IMR-90 (cell line): ENCODE results near the gene GRK5. TPM values are rescaled to one million over a fixed set of nuclear protein-coding genes. Genes with fewer than 3 reads are reported as not detected.

ENCODE experiments used
- ATAC-seq: fragments of 200-7000 bp; cut with Tn5 transposase; 2 replicates; pipeline ENCODE4 v1.9.1; 2020; ENCODE audit warnings: low read depth, mild to moderate bottlenecking, moderate library complexity
- BruUV-seq: library from RNA; stranded (reverse); fragments of 400-500 nt; replicated peaks from 2 replicates; lab custom pipeline; 2021; lab: Mats Ljungman, UMichigan
- CTCF ChIA-PET: fragments of 300-600 bp; formaldehyde crosslinking; extraction: SDS; loops from one replicate; lab custom pipeline; 2021; ENCODE audit warnings: antibody characterized with exemption; lab: Yijun Ruan, JAX
- POLR2A ChIA-PET: fragments of 300-600 bp; sonication (Branson Sonifier 250); formaldehyde crosslinking; loops from one replicate; lab custom pipeline; 2022; ENCODE audit warnings: antibody characterized with exemption; ENCODE audit not compliant: unreplicated experiment; lab: Charles Lee
- DNase-seq: peaks from one replicate; pipeline ENCODE4 v3.0.0; 2013
- H2AFZ ChIP-seq: replicated peaks from 2 replicates; pipeline ENCODE3; 2013; ENCODE audit warnings: low read length, mild to moderate bottlenecking; ENCODE audit not compliant: poor library complexity
- H2AK5ac ChIP-seq: 2 replicates; pipeline ENCODE4 v1.6.1; 2013; ENCODE audit warnings: low read depth, low read length, inconsistent platforms
- H2AK9ac ChIP-seq: replicated peaks from 2 replicates; pipeline ENCODE3; 2013; ENCODE audit warnings: mild to moderate bottlenecking, low read depth, low read length, moderate library complexity; ENCODE audit not compliant: poor library complexity
- H2BK120ac ChIP-seq: 2 replicates; pipeline ENCODE4 v1.6.1; 2013; ENCODE audit warnings: low read depth, low read length, inconsistent platforms
- H2BK15ac ChIP-seq: 3 replicates; pipeline ENCODE4 v1.6.1; 2013; ENCODE audit warnings: low read depth, low read length, inconsistent platforms
- H2BK20ac ChIP-seq: 2 replicates; pipeline ENCODE4 v1.6.1; 2013; ENCODE audit warnings: low read depth, mild to moderate bottlenecking, inconsistent platforms, low read length, moderate library complexity
- H2BK5ac ChIP-seq: 2 replicates; pipeline ENCODE4 v1.6.1; 2013; ENCODE audit warnings: mild to moderate bottlenecking, low read depth, low read length, inconsistent platforms; ENCODE audit not compliant: poor library complexity, severe bottlenecking
- H3K14ac ChIP-seq: replicated peaks from 2 replicates; pipeline ENCODE4 v1.6.1; 2013; ENCODE audit warnings: low read depth, low read length, inconsistent platforms
- H3K18ac ChIP-seq: 2 replicates; pipeline ENCODE4 v1.6.1; 2013; ENCODE audit warnings: low read depth, low read length, control low read depth
- H3K23ac ChIP-seq: 2 replicates; pipeline ENCODE4 v1.6.1; 2013; ENCODE audit warnings: low read depth, low read length, inconsistent platforms
- H3K27ac ChIP-seq: 2 replicates; pipeline ENCODE4 v1.5.1; 2013; ENCODE audit warnings: mild to moderate bottlenecking, control low read depth, low read length; ENCODE audit not compliant: insufficient read depth
- H3K27me3 ChIP-seq: 2 replicates; pipeline ENCODE4 v1.6.1; 2013; ENCODE audit warnings: low read length; ENCODE audit not compliant: control insufficient read depth, insufficient read depth
- H3K36me3 ChIP-seq: 2 replicates; pipeline ENCODE4 v1.6.1; 2013; ENCODE audit warnings: low read length, mixed read lengths; ENCODE audit not compliant: control insufficient read depth, insufficient read depth
- H3K4ac ChIP-seq: 2 replicates; pipeline ENCODE4 v1.6.1; 2013; ENCODE audit warnings: low read depth, low read length, inconsistent platforms
- H3K4me1 ChIP-seq: 2 replicates; pipeline ENCODE4 v1.6.1; 2013; ENCODE audit warnings: low read length, mixed read lengths; ENCODE audit not compliant: control insufficient read depth, insufficient read depth
- H3K4me2 ChIP-seq: 2 replicates; pipeline ENCODE4 v1.6.1; 2013; ENCODE audit warnings: low read depth, mild to moderate bottlenecking, control low read depth, low read length, moderate library complexity
- H3K4me3 ChIP-seq: 2 replicates; pipeline ENCODE4 v1.5.1; 2013; ENCODE audit warnings: low read depth, mild to moderate bottlenecking, control low read depth, low read length, moderate library complexity; ENCODE audit not compliant: insufficient read depth
- H3K56ac ChIP-seq: 2 replicates; pipeline ENCODE4 v1.6.1; 2013; ENCODE audit warnings: low read length, inconsistent platforms; ENCODE audit not compliant: insufficient read depth; ENCODE audit errors: extremely low read depth
- H3K79me1 ChIP-seq, 2 experiments: 2 replicates each; pipeline ENCODE4 v1.6.1; 2013; ENCODE audit warnings: low read length in 2 of 2, inconsistent platforms in 1 of 2, low read depth in 1 of 2
- H3K9ac ChIP-seq: 2 replicates; pipeline ENCODE4 v1.6.1; 2013; ENCODE audit warnings: low read depth, low read length, control low read depth
- H3K9me1 ChIP-seq: 2 replicates; pipeline ENCODE4 v1.6.1; 2013; ENCODE audit warnings: low read length, inconsistent platforms; ENCODE audit not compliant: insufficient read depth
- H3K9me3 ChIP-seq: 2 replicates; pipeline ENCODE4 v1.6.1; 2013; ENCODE audit warnings: low read length; ENCODE audit not compliant: control insufficient read depth, insufficient read depth
- H4K20me1 ChIP-seq: 2 replicates; pipeline ENCODE4 v1.6.1; 2013; ENCODE audit warnings: low read length, inconsistent platforms; ENCODE audit not compliant: insufficient read depth
- H4K5ac ChIP-seq: 2 replicates; pipeline ENCODE4 v1.6.1; 2013; ENCODE audit warnings: mild to moderate bottlenecking, low read depth, low read length, control low read depth
- H4K8ac ChIP-seq, 2 experiments: 2 replicates each; pipeline ENCODE4 v1.6.1; 2013; ENCODE audit warnings: low read depth in 2 of 2, low read length in 2 of 2, control low read depth in 1 of 2, inconsistent platforms in 1 of 2
- H4K91ac ChIP-seq: 2 replicates; pipeline ENCODE4 v1.6.1; 2013; ENCODE audit warnings: low read depth, low read length, inconsistent platforms; ENCODE audit not compliant: insufficient read depth
- BHLHE40 ChIP-seq: fragments of 150-350 bp; IDR thresholded peaks from 2 replicates; pipeline ENCODE4 v1.6.1; 2016; ENCODE audit warnings: mild to moderate bottlenecking, low read depth, low read length
- CEBPB ChIP-seq: IDR thresholded peaks from 2 replicates; pipeline ENCODE4 v1.6.1; 2012; ENCODE audit warnings: low read depth, low read length, improper control_type of control experiment
- CHD1 ChIP-seq: IDR thresholded peaks from 2 replicates; pipeline ENCODE4 v1.6.1; 2012; ENCODE audit warnings: low read depth, low read length, improper control_type of control experiment
- ELK1 ChIP-seq: fragments of 150-350 bp; IDR thresholded peaks from 2 replicates; pipeline ENCODE4 v1.6.1; 2016; ENCODE audit warnings: low read depth, mild to moderate bottlenecking, low read length, moderate library complexity, borderline replicate concordance
- FOS ChIP-seq: fragments of 150-350 bp; IDR thresholded peaks from 2 replicates; pipeline ENCODE4 v1.6.1; 2016; ENCODE audit warnings: low read depth, low read length
- MAFK ChIP-seq: IDR thresholded peaks from 2 replicates; pipeline ENCODE4 v1.6.1; 2012; ENCODE audit warnings: low read depth, low read length, improper control_type of control experiment
- MAZ ChIP-seq: IDR thresholded peaks from 2 replicates; pipeline ENCODE4 v1.6.1; 2012; ENCODE audit warnings: low read depth, mild to moderate bottlenecking, low read length, improper control_type of control experiment, moderate library complexity, borderline replicate concordance
- MXI1 ChIP-seq: IDR thresholded peaks from 2 replicates; pipeline ENCODE4 v1.6.1; 2012; ENCODE audit warnings: low read depth, mild to moderate bottlenecking, low read length, moderate library complexity, borderline replicate concordance
- NFE2L2 ChIP-seq: fragments of 150-350 bp; IDR thresholded peaks from 2 replicates; pipeline ENCODE4 v1.6.1; 2016; ENCODE audit warnings: low read depth, mild to moderate bottlenecking, low read length
- POLR2A ChIP-seq: IDR thresholded peaks from 2 replicates; pipeline ENCODE4 v1.6.1; 2012; ENCODE audit warnings: mild to moderate bottlenecking, low read depth, low read length
- RAD21 ChIP-seq: IDR thresholded peaks from 2 replicates; pipeline ENCODE4 v1.6.1; 2012; ENCODE audit warnings: low read length, improper control_type of control experiment
- RCOR1 ChIP-seq: IDR thresholded peaks from 2 replicates; pipeline ENCODE4 v1.6.1; 2012; ENCODE audit warnings: mild to moderate bottlenecking, low read length, improper control_type of control experiment; ENCODE audit not compliant: insufficient replicate concordance
- RFX5 ChIP-seq: IDR thresholded peaks from 2 replicates; pipeline ENCODE4 v1.8.0; 2012; ENCODE audit warnings: low read depth, mild to moderate bottlenecking, low read length, moderate library complexity
- SMC3 ChIP-seq: fragments of 150-350 bp; IDR thresholded peaks from 2 replicates; pipeline ENCODE4 v1.6.1; 2016; ENCODE audit warnings: low read depth, mild to moderate bottlenecking, antibody characterized with exemption, low read length, moderate library complexity
- USF2 ChIP-seq: fragments of 150-350 bp; IDR thresholded peaks from 2 replicates; pipeline ENCODE4 v1.6.1; 2017; ENCODE audit warnings: mild to moderate bottlenecking, antibody characterized with exemption, low read length, low read depth
- WGBS, 2 experiments: methylation state at CpG; one replicate each; pipeline versions ENCODE4 v1.1.5 to v1.1.7; 2013; ENCODE audit warnings: missing lambda C conversion rate in 2 of 2; ENCODE audit not compliant: insufficient read length in 1 of 2; ENCODE audit errors: extremely low coverage in 2 of 2; 5-methylcytosine and 5-hydroxymethylcytosine counted together
- dilution Hi-C: fragments of 300-500 bp; cut with HindIII; formaldehyde crosslinking; loops from one replicate; pipeline ENCODE4 v1.14.3; 2018; ENCODE audit warnings: low sequenced_read_pairs; ENCODE audit not compliant: unreplicated experiment
- in situ Hi-C: fragments of 300-500 bp; cut with MboI; formaldehyde crosslinking; loops from 3 replicates; pipeline ENCODE4 v1.14.3; 2019; ENCODE audit warnings: low sequenced_read_pairs, inconsistent platforms, mixed read lengths
- intact Hi-C: fragments of 100-400 bp; cut with micrococcal nuclease; formaldehyde crosslinking; loops from 2 replicates; pipeline ENCODE4 v1.10.0; 2022
- polyA plus RNA-seq, 3 experiments: library from polyadenylated mRNA; depleted of rRNA; stranded (reverse); fragments of >200 nt; gene quantifications; 2 replicates each; pipeline ENCODE4 v1.2.3, GENCODE V29; 2012; ENCODE audit warnings: low replicate concordance in 1 of 3
- total RNA-seq: library from RNA; depleted of rRNA; stranded (reverse); fragments of >200 nt; gene quantifications from 2 replicates; pipeline ENCODE4 v1.2.3, GENCODE V29; 2012

GRK5 gene
- total and polyA plus RNA-seq, 2 of the 4 experiments (the other 2 are of a cell fraction): 12.9 to 16.3 TPM

- H4K91ac ChIP-seq: peak overlapping the region; percentile 13
- POLR2A ChIA-PET: no interaction called here
- no peak overlapping the region for H3K4ac ChIP-seq
- H2BK120ac ChIP-seq: peak overlapping the region; percentile 10; the same call in 1 of the 2 replicates
- no peak overlapping the region for H3K27ac ChIP-seq
- no peak overlapping the region for H2BK15ac ChIP-seq
- peak overlapping the region; percentile 41; the same call in 1 of the 2 replicates for H3K23ac ChIP-seq
- ATAC-seq (no peak; the same call in 1 of the 2 replicates), DNase-seq (no peak)
- H2AK9ac ChIP-seq: no peak overlapping the region
- H3K18ac ChIP-seq: peak overlapping the region; percentile 35; the same call in 1 of the 2 replicates
- no peak overlapping the region for H2BK5ac ChIP-seq
- CTCF ChIA-PET: interaction anchor here (0.6 to 3.7 kb wide), 14 partner anchors 9 to 527 kb away, joined by 3 to 31 read pairs (median 6); partner anchors contain the start of genes BAG3 and RGS10
- no peaks in the 10 kb centered on the region for H3K27me3 ChIP-seq
- no peak overlapping the region; the same call in 1 of the 2 replicates for H3K14ac ChIP-seq
- WGBS, 2 experiments: 71% methylated on average over 4 of the region's 7 CpGs; no CpG with 5 or more reads in 1 of the 2 experiments
- H3K9me3 ChIP-seq: peaks cover 2% of the 10 kb centered on the region; the same call in 1 of the 2 replicates
- peaks cover 9% of the 10 kb centered on the region for H3K4me1 ChIP-seq
- H3K79me1 ChIP-seq: no peaks in the 10 kb centered on the region
- H4K8ac ChIP-seq: peak overlapping the region in 1 of 2 experiments; percentile 22; a peak in 1 of 4 replicates
- H3K9me1 ChIP-seq: no peaks in the 10 kb centered on the region
- H2AFZ ChIP-seq: no peak overlapping the region
- H3K56ac ChIP-seq: no peak overlapping the region
- in situ Hi-C loops: loop anchor here (5.0 to 25.0 kb wide), 3 partner anchors 249 to 664 kb away; partner anchors contain the start of gene MCMBP
- no peaks in the 10 kb centered on the region for H4K20me1 ChIP-seq
- H3K4me3 ChIP-seq: no peak overlapping the region
- H2AK5ac ChIP-seq: no peak overlapping the region; the same call in 1 of the 2 replicates
- H3K4me2 ChIP-seq: no peak overlapping the region
- no peaks in the 10 kb centered on the region for H3K36me3 ChIP-seq
- dilution Hi-C loops: no loop called here
- intact Hi-C loops: loop anchor here (2.0 kb wide), 2 partner anchors 218 to 398 kb away; partner anchors contain the start of gene TIAL1
- no TSS peak for BruUV-seq
- no peak overlapping the region for H4K5ac ChIP-seq
- no peak overlapping the region; the same call in 1 of the 2 replicates for H2BK20ac ChIP-seq
- no peak overlapping the region for H3K9ac ChIP-seq
- TF ChIP-seq RAD21: peak; percentile 23; the same call in 1 of the 2 replicates
- TF ChIP-seq MAZ: no peak
- no peak for TF ChIP-seq FOS
- TF ChIP-seq RFX5: no peak
- TF ChIP-seq SMC3: 0 out of 2 replicates have a peak, but pooled peaks have one; percentile 14
- no peak for TF ChIP-seq NFE2L2
- TF ChIP-seq CHD1: no peak
- no peak for TF ChIP-seq CEBPB
- no peak for TF ChIP-seq MXI1
- TF ChIP-seq ELK1: no peak
- no peak for TF ChIP-seq MAFK
- no peak for TF ChIP-seq USF2
- no peak for TF ChIP-seq RCOR1
- no peak for TF ChIP-seq POLR2A
- TF ChIP-seq BHLHE40: no peak
These were observed 8.9 kb upstream of the GRK5 start for GRCh38 chr10:119198438-119198837.
